Sigmoid colon (tissue), 4 donors: ENCODE measurements around the gene TCF7L2.

Experiments used
- POLR2A ChIP-seq, 2 donors: fragments of 450-650 bp; IDR thresholded peaks; one replicate each; pipeline ENCODE4 v1.6.1; 2016; ENCODE audit warnings: antibody characterized with exemption in 2 of 2, mild to moderate bottlenecking in 2 of 2, moderate library complexity in 2 of 2
- POLR2AphosphoS5 ChIP-seq, 4 donors: sonication (generic); formaldehyde crosslinking; IDR thresholded peaks; one replicate each; pipeline ENCODE4 v1.6.1; 2017; ENCODE audit warnings: antibody characterized with exemption in 4 of 4
- TF ChIP-seq, protein P1 (sequence below), 4 experiments: fragments of 450-650 bp in 3 of 4; fragments of 200-600 bp in 1 of 4; IDR thresholded peaks; one replicate each; pipeline ENCODE4 v1.5.1; 2016 to 2019; ENCODE audit warnings: antibody characterized with exemption in 4 of 4, mild to moderate bottlenecking in 3 of 4, moderate library complexity in 2 of 4

DNA sequence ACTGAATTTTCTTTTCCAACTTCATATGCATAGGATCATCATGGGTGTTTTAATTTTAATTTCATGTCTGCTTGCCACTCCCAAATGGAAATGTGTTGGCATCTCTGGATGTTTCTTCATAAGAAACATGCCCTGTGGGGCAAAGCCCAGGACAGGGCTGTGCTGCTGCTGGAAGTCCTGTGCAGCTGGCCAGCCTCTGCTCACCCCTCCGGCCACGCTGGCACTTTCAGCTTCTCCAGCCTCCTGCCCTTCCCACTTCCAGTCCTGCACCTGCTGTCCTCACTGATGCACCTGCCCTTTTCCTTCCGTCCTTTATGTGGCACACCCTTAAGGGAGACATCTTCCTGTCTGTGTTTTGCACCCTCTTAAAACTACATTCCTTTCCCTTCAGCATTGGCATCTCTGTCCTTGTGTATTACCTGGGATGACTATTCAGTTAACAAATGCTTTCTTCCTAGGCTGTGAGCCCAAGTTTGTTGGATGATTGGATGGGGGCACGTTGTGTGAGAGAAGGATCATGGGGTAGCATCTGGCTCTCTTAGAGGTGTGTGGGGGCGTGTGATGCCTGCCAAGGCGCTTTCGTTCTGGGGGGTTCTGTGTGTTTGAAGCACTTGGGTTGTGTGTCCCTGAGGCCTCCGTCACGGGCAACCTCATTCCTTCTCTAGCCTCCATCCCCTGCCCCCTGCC, 56.8 kb downstream of the TCF7L2 start:
- TF ChIP-seq POLR2AphosphoS5 (IDR thresholded peaks at IDR 0.05): no peak
- TF ChIP-seq, protein P1, sequence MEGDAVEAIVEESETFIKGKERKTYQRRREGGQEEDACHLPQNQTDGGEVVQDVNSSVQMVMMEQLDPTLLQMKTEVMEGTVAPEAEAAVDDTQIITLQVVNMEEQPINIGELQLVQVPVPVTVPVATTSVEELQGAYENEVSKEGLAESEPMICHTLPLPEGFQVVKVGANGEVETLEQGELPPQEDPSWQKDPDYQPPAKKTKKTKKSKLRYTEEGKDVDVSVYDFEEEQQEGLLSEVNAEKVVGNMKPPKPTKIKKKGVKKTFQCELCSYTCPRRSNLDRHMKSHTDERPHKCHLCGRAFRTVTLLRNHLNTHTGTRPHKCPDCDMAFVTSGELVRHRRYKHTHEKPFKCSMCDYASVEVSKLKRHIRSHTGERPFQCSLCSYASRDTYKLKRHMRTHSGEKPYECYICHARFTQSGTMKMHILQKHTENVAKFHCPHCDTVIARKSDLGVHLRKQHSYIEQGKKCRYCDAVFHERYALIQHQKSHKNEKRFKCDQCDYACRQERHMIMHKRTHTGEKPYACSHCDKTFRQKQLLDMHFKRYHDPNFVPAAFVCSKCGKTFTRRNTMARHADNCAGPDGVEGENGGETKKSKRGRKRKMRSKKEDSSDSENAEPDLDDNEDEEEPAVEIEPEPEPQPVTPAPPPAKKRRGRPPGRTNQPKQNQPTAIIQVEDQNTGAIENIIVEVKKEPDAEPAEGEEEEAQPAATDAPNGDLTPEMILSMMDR (IDR thresholded peaks at IDR 0.05): no peak
- no peak for TF ChIP-seq POLR2A (IDR thresholded peaks at IDR 0.05)
